ENCODE data around the gene SPTBN4. TPM values are rescaled to one million over a fixed set of nuclear protein-coding genes. Genes with fewer than 3 reads are reported as not detected.

SPTBN4 gene
- total RNA-seq, 1 donor from 2014 or later = 0.53 TPM

- no peaks in the 10 kb centered on the region for H3K36me3 ChIP-seq
- intact Hi-C loops (cut with DNase I) = no loop called here
- no peaks in the 10 kb centered on the region for H3K9me3 ChIP-seq
- H3K4me1 ChIP-seq = peaks cover 51% of the 10 kb centered on the region
- DNase-seq (no peak), ATAC-seq (peak; percentile 35 to 38)
- no peak for TF ChIP-seq CTCF (IDR thresholded peaks at IDR 0.05)
- H3K27me3 ChIP-seq (ENCODE audit: low read depth) = peaks cover 5% of the 10 kb centered on the region
- peak overlapping the region; percentile 97 for H3K27ac ChIP-seq
- peak overlapping the region; percentile 86 for H3K4me3 ChIP-seq
Measured at GRCh38 chr19:40465025-40465556, 1.7 kb upstream of the SPTBN4 start.

GRCh38 chr19:40465557-40466218 is 1.1 kb upstream of the SPTBN4 start, which contains the start of gene BLVRB:
TSS of gene BLVRB (minus strand) at chr19:40465745. CDS start at chr19:40465688, 57 bp downstream.
- H3K27ac ChIP-seq = peak within 1 kb of the TSS; percentile 97
- ATAC-seq = peak; percentile 92 to 96
- no peaks in the 10 kb centered on the region for H3K36me3 ChIP-seq
- peaks cover 5% of the 10 kb centered on the region for H3K27me3 ChIP-seq (ENCODE audit: low read depth)
- intact Hi-C loops (cut with DNase I) = no loop called here
- peaks cover 51% of the 10 kb centered on the region for H3K4me1 ChIP-seq
- H3K9me3 ChIP-seq = no peaks in the 10 kb centered on the region
- peak within 1 kb of the TSS; percentile 86 for H3K4me3 ChIP-seq
- TF ChIP-seq CTCF (IDR thresholded peaks at IDR 0.05) = no peak
- DNase-seq = peak; percentile 100

GRCh38 chr19:40466219-40466984 is 399 bp upstream of the SPTBN4 start:
- no peaks in the 10 kb centered on the region for H3K36me3 ChIP-seq
- intact Hi-C loops (cut with DNase I) = no loop called here
- H3K4me3 ChIP-seq = peak overlapping the region; percentile 86
- no peak for TF ChIP-seq CTCF (IDR thresholded peaks at IDR 0.05)
- H3K27ac ChIP-seq = peak overlapping the region; percentile 22
- peaks cover 5% of the 10 kb centered on the region for H3K27me3 ChIP-seq (ENCODE audit: low read depth)
- peaks cover 46% of the 10 kb centered on the region for H3K4me1 ChIP-seq
- H3K9me3 ChIP-seq = no peaks in the 10 kb centered on the region
- DNase-seq (peak; percentile 75), ATAC-seq (no peak)

- DNase-seq = no peak
- ATAC-seq = no peak
- H3K9me3 ChIP-seq = no peaks in the 10 kb centered on the region
- no peak overlapping the region for H3K27ac ChIP-seq
- H3K36me3 ChIP-seq = no peaks in the 10 kb centered on the region
- no peak for TF ChIP-seq CTCF (IDR thresholded peaks at IDR 0.05)
- H3K4me1 ChIP-seq = peaks cover 29% of the 10 kb centered on the region
- no peak overlapping the region for H3K4me3 ChIP-seq
- intact Hi-C loops (cut with DNase I) = no loop called here
- peaks cover 5% of the 10 kb centered on the region for H3K27me3 ChIP-seq (ENCODE audit: low read depth)
Measured at GRCh38 chr19:40469011-40469410, 2.2 kb downstream of the SPTBN4 start.

GRCh38 chr19:40471111-40471510 is 4.3 kb downstream of the SPTBN4 start:
- DNase-seq (no peak), ATAC-seq (no peak)
- no peak overlapping the region for H3K27ac ChIP-seq
- intact Hi-C loops (cut with DNase I) = no loop called here
- H3K4me3 ChIP-seq = no peak overlapping the region
- H3K9me3 ChIP-seq = no peaks in the 10 kb centered on the region
- peaks cover 5% of the 10 kb centered on the region for H3K27me3 ChIP-seq (ENCODE audit: low read depth)
- H3K4me1 ChIP-seq = peaks cover 13% of the 10 kb centered on the region
- H3K36me3 ChIP-seq = no peaks in the 10 kb centered on the region
- TF ChIP-seq CTCF (IDR thresholded peaks at IDR 0.05) = no peak
